GM18526 (cell line): ENCODE results near the gene ZNF688.

Source experiments
- POLR2A ChIP-seq: IDR thresholded peaks from 3 replicates; pipeline ENCODE4 v1.6.1; 2011; ENCODE audit not compliant: insufficient read length; ENCODE audit errors: extremely low read depth

ZNF688 gene

DNA sequence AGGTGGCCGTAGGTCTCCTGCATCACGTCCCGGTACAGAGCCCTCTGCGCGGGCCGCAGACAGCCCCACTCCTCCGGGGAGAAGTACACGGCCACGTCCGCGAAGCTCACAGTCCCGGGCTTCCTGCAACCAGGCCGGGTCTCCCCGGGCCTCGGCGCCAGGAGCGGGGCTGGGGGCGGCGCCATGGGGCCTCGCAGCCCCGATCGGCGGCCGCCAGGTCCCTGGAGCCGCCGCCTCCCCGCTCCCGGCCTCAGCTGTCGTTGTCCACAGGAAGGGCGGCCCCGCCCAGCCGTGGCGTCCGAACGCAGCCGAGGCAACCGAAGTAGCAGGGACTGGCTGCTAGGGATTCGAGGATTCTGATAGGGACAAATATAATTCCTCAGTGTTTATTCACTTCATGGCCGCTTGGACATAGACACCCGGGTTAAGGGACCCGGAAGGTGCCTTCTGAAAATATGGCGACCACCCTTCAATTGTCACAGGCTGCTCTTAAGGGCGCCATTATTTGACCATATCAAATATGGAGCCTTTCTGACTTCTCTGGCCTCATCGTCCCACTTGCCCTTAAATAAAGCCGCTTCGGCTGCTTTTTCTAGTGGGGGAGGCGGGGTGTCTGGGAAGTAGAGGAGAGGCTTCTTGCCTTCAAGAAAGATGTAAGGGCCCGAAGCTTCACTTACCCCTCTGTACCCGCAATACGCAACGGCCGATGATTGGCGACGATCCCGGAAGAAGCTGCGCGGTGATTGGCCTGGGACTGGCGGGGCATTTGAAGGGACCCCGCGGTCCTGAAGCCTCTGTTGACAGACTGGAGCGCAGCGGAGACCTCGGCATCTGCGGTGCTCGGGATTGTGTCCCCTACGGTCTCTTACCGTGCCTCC is at the start of gene ZNF688:
ZNF688 (minus strand) TSS at position 270 of the 878 bp plus-strand sequence; CDS start at position 185, 85 bp downstream.
- peak; percentile 49 for TF ChIP-seq POLR2A

DNA sequence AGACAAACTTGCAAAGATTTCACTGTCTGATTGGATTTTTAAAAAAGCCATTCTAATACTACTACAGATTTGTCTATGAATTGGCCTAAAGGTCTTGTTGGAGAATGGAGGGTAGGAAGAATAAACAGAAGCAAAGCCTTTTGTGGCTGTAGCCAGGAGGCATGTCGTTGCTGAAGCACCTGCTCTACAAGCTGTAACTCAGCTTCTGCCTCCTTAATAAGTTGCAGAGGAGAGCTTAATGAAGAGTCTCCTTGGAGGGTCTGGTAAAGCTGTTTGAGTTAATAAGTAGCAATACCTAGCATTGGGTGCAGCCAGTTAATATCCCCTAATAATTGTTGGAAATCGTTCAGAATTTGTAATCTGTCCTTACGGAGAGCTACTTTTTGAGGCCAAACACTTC is 48.7 kb upstream of the ZNF688 start:
- no peak for TF ChIP-seq POLR2A

DNA sequence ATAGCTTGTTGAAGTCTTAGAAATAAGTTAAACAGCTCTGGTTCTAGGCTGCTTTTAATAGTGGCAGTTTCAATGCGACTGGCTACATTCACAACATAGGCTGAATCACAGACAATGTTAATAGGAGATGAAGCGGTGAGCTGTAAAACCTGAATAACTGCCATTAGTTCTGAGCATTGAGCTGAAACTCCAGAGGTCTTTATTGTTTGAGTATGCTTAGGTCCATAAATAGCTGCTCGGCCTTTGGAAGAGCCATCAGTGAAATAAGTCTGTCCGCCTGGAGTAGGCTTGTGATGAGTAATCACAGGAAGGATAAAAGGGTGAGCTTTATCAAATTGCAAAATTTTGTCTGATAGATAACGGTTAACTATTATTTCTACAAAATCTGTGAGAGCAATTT is 48.1 kb upstream of the ZNF688 start:
- TF ChIP-seq POLR2A: no peak

DNA sequence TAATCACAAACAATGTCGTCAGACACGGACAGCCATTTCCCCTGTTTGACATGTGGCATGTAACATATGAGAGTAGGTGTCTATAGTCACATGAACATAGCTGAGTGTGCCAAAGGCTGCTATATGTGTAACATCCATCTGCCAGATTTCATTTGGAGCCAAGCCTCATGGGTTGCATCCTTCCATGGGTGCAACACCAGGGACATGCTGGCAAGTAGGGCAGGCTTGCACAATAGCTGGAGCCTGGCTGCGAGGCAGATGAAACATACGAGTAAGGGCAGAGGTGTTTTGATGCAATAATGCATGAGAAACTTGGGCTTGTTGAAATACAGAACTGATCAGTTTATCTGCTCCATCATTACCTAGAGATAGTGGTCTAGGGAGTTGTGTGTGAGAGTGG is 47.7 kb upstream of the ZNF688 start:
- no peak for TF ChIP-seq POLR2A

- no peak for TF ChIP-seq POLR2A
Observed at GRCh38 chr16:30615358-30616091, 44.0 kb upstream of the ZNF688 start.

- peak; percentile 79 for TF ChIP-seq POLR2A
Observed at GRCh38 chr16:30609926-30610839, 38.7 kb upstream of the ZNF688 start, which contains the start of gene ZNF689. Gene ZNF689, minus strand, starts transcription at chr16:30610389. Its CDS starts 348 bp downstream, at chr16:30610041.

- TF ChIP-seq POLR2A: no peak
Observed at GRCh38 chr16:30609002-30609925, 37.8 kb upstream of the ZNF688 start.

DNA sequence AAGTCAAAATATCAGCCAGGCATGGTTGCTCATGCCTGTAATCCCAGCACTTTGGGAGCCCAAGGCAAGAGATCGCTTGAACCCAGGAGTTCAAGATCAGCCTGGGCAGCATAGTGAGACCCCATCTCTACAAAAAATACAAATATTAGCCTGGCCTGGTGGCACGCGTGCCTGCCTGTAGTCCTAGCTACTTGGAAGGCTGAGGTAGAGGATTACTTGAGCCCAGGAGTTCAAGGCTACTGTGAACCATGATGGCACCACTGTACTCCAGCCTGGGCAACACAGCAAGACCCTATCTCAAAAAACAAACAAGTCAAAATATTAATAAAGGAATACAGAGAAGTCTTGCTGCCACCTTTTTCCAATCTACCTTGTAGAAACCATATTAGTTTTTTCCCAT is 34.5 kb upstream of the ZNF688 start:
- TF ChIP-seq POLR2A: no peak

DNA sequence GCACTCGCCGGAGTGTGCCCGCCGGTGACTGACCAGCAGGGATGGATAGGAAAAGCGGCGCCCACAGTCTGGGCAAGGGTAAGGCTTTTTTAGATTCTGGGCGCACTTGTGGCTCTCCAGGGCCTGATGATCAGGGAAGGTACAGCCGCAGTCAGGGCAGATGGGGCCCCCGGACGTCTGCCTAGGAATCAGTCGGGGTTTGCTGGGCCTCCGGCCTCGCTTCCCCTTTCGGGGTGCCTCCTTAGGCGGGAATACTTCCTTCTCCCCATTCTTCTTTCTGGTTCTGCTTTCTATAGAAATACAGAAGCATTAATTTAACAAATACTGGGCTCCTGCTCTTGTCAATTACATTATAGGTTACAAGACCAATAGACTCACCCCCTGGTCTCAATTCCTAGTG is 33.6 kb upstream of the ZNF688 start:
- TF ChIP-seq POLR2A: no peak

- no peak for TF ChIP-seq POLR2A
Observed at GRCh38 chr16:30604316-30604947, 32.9 kb upstream of the ZNF688 start.

- no peak for TF ChIP-seq POLR2A
Observed at GRCh38 chr16:30603945-30604315, 32.4 kb upstream of the ZNF688 start.

DNA sequence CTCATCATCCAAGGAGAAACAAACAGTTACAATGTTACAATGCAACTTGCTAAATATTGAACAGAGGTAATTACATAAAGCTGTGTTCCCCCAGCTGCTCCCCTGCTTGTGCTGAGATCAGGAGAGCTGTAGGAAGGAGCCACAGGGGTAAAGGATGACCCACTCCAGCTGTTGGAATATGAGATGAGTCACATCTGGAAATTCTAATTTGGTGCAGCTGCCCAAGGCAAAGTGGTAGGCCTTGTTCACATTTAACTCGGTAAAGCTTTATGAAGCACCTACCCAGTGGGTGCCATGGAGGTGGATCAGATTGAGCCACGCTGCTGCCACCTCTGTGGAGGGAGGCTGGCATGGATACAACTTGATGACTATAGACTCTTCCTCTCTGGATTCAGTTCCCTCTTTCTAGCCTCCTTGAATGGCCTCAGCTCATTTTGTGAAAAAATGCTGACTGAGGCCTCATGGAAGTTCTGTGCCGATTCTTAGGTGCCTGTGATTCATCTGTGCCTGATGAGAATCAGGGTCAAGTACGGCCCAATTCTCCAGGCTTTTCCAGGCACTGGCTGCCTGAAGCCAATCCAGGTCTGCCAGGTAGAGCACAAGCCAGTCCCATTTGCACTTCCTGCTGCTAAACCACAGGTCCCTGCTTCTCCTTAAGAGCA is 31.2 kb upstream of the ZNF688 start:
- TF ChIP-seq POLR2A: no peak

DNA sequence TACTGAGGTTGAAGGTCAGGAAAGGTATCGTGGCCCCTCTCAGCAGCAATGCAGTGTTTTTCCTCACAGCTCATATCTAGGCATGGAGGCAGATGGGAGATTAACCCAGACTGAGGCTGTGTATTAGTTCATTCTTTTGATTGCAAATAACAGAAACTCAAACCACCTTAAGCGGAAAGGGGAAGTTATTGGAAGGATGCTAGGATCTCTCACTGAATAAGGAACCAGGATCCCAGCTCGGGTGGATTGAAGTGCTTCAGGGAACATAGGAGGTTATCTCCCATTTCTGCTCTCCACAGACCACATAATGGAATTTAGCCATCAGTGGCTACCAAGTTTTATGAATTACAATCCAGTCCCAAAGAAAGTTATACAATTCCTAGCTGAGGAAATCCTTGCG is 30.5 kb upstream of the ZNF688 start:
- TF ChIP-seq POLR2A: no peak
